NCI-H460 (cell line): Measurements from ENCODE around the gene ZC3H11A. TPM values are rescaled to one million over a fixed set of nuclear protein-coding genes. Genes with fewer than 3 reads are reported as not detected.
"Not testable (repeated sequence)": the region's sequence is repeated elsewhere in the genome, so short reads cannot be mapped to it uniquely, and the experiment has no call there.

Source experiments
- DNase-seq: peaks from one replicate; pipeline ENCODE4 v3.0.0-alpha.2; 2016; ENCODE audit warnings: low read depth; ENCODE audit errors: extremely low read depth
- total RNA-seq: library from RNA; depleted of rRNA; stranded (reverse); fragments of >200 nt; shearing (Covaris generic); gene quantifications from 2 replicates; pipeline ENCODE4 v1.2.3, GENCODE V29; 2014

ZC3H11A gene
- total RNA-seq, 1 experiment from 2014 or later = 162 TPM

GRCh38 chr1:203778789-203779188 is 16.6 kb upstream of the ZC3H11A start:
- no peak for DNase-seq

DNA sequence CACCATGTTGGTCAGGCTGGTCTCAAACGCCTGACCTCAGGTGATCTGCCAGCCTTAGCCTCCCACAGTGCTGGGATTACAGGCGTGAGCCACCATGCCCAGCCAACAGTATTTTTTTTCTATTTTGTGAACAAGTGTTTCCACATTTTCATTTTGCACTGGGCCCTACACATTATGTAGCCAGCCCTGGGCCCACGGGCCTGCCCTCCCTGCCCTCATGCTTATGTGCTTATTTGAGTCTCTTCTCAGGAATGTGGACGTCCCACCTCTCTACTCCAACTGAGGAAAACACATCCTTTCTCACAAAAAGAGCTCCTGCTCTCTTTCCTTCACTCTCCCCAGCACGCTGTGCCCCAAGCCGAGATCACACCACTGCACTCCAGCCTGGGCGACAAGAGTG is 13.5 kb upstream of the ZC3H11A start:
- DNase-seq = no peak

- no peak for DNase-seq
Observed at GRCh38 chr1:203789966-203790365, 5.5 kb upstream of the ZC3H11A start.

- no peak for DNase-seq
Observed at GRCh38 chr1:203791498-203791897, 3.9 kb upstream of the ZC3H11A start.

- no peak for DNase-seq
Observed at GRCh38 chr1:203792486-203792885, 2.9 kb upstream of the ZC3H11A start.

GRCh38 chr1:203793561-203793960 is 1.9 kb upstream of the ZC3H11A start:
- DNase-seq = not testable (repeated sequence)

DNA sequence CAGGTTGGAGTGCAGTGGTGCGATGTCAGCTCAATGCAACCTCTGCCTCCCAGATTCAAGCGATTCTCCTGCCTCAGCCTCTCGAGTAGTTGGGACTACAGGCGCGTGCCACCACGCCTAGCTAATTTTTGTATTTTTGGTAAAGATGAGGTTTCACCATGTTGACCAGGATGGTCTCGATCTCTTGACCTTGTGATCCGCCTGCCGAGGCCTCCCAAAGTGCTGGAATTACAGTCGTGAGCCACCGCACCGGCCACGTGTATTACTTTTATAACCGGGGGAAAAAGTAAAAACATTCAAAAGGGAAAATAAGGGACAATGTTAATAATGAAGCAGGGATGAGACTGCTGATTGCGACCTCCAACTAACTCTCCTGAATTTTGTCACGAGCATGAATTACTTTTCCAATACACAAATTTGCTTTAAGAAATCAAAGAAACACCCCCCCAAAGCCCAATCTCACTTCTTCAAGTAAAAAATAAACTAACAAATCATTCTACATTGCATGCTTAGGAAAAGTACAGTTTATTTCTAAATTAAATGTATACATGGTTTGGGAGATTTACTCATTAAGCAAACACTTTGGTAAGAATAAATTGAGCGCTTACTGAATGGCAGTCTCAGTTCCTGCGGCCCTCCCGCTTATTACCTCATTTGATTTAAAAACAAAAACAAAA is 521 bp upstream of the ZC3H11A start:
- no peak for DNase-seq

GRCh38 chr1:203796236-203796605 is 798 bp downstream of the ZC3H11A start:
- no peak for DNase-seq

- DNase-seq = no peak
Observed at GRCh38 chr1:203797216-203797615, 1.8 kb downstream of the ZC3H11A start.

DNA sequence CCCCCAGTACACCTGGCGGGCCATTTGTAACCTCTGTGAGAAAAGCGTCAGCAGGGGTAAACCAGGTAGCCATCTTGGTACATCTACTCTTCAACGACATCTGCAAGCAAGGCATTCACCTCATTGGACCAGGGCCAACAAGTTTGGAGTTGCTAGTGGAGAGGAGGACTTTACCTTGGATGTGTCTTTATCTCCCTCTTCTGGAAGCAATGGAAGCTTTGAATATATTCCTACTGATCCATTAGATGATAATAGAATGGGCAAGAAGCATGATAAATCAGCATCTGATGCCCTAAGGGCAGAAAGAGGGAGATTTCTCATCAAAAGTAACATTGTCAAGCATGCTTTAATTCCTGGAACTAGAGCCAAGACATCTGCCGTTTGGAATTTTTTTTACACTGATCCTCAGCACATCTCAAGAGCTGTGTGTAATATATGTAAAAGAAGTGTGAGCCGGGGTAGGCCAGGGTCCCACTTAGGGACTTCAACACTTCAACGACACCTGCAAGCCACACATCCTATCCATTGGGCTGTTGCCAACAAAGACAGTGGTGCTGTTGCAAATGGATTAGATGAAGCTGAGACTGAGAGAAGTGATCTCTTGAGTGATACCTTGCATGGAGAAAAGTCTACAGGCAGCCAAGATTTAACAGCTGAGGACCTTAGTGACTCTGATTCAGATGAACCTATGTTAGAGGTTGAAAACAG is 2.7 kb downstream of the ZC3H11A start:
- DNase-seq = no peak

DNA sequence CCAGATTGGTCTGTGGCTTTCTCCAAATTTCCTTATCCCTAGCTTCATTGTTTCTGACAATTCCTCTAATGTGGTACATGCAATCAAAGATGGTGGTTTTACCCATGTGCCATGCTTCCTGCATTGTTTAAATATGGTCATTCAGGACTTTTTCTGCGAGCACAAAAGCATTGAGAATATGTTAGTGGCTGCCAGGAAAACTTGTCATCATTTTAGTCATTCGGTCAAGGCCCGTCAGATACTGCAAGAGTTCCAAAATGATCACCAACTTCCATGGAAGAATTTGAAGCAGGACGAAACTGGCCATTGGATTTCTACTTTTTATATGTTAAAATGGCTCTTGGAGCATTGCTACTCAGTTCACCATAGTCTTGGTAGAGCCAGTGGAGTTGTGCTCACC is 3.7 kb downstream of the ZC3H11A start:
- DNase-seq = no peak

GRCh38 chr1:203799971-203800370 is 4.5 kb downstream of the ZC3H11A start:
- DNase-seq = no peak

- DNase-seq = no peak
Observed at GRCh38 chr1:203805689-203806088, 10.3 kb downstream of the ZC3H11A start.

- DNase-seq = no peak
Observed at GRCh38 chr1:203807196-203807595, 11.8 kb downstream of the ZC3H11A start.

- DNase-seq = no peak
Observed at GRCh38 chr1:203813581-203814341, 18.3 kb downstream of the ZC3H11A start.

GRCh38 chr1:203818399-203818798 is 23.0 kb downstream of the ZC3H11A start:
- DNase-seq = no peak

DNA sequence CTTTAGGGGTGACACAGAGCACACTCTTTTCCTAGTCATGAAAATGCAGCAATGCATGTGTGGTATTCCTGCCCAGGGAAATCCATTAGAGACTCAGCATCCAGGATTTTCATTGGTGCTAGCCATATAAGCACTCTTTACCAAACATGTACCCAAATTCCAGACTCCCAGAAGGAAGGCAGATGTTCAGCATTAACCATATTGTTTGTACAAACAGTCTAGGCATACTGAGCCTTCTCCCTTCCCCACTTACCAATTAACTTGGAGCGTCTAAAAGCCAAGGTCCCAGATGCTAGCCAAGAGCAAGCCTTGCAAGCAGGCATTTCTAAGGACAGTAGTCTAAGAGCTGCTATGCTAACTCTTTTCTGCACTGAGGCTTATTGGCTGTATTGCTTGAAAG is 27.9 kb downstream of the ZC3H11A start:
- no peak for DNase-seq

DNA sequence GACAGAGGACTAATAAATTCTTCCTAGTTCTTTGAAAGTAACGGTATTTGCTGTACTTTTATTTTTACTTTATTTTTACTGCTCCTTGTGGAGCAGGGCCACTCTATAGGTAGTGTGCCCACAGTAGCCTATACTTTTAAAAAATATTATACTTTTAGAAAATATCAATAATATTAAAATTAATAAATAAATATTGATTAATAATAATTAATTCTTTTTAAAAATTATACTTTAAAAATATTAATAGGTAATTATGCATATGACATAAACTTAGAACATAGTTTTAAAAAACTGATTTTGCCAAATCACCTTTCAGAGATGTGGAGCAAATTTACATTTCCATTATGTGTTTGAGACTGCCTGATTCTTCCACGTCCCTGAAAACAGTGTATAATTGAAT is 30.8 kb downstream of the ZC3H11A start:
- no peak for DNase-seq

GRCh38 chr1:203828002-203828401 is 32.6 kb downstream of the ZC3H11A start:
- DNase-seq = no peak

- no peak for DNase-seq
Observed at GRCh38 chr1:203828503-203828902, 33.1 kb downstream of the ZC3H11A start.

DNA sequence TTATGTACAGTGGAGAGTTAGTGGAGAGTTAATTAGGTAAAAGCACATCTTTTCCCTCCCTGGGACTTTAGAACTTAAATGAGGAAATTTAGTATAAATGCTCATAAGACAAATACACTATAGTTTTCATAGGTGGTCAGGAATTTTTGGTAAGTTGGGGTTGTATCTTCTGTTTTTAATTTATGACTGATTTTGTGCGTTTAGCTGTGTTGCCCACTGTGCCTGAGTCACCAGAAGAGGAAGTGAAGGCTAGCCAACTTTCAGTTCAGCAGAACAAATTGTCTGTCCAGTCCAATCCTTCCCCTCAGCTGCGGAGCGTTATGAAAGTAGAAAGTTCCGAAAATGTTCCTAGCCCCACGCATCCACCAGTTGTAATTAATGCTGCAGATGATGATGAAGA is 33.8 kb downstream of the ZC3H11A start:
- not testable (repeated sequence) for DNase-seq

- no peak for DNase-seq
Observed at GRCh38 chr1:203835476-203835875, 40.1 kb downstream of the ZC3H11A start.
